GM21367 (cell line): ENCODE results near the gene BAHCC1.

Source experiments
- ATAC-seq: cut with Tn5 transposase; IDR thresholded peaks from one replicate; pipeline ENCODE4 v1.9.1; 2021; ENCODE audit not compliant: unreplicated experiment

The BAHCC1 gene

GRCh38 chr17:81489998-81490992, 95.0 kb downstream of the BAHCC1 start:
- ATAC-seq: no peak

- ATAC-seq: no peak
Measured at GRCh38 chr17:81491181-81491581, 95.9 kb downstream of the BAHCC1 start.

GRCh38 chr17:81491761-81492160, 96.5 kb downstream of the BAHCC1 start:
- no peak for ATAC-seq

GRCh38 chr17:81492202-81492601, 96.9 kb downstream of the BAHCC1 start:
- ATAC-seq: no peak

- ATAC-seq: no peak
Measured at GRCh38 chr17:81492706-81493105, 97.4 kb downstream of the BAHCC1 start.

- ATAC-seq: no peak
Measured at GRCh38 chr17:81493198-81494038, 98.2 kb downstream of the BAHCC1 start.

- no peak for ATAC-seq
Measured at GRCh38 chr17:81494626-81495377, 99.5 kb downstream of the BAHCC1 start.

GRCh38 chr17:81498953-81499600, 103.8 kb downstream of the BAHCC1 start:
- no peak for ATAC-seq

- ATAC-seq: no peak
Measured at GRCh38 chr17:81499601-81499970, 104.3 kb downstream of the BAHCC1 start.

GRCh38 chr17:81500047-81500446, 104.8 kb downstream of the BAHCC1 start:
- no peak for ATAC-seq

- ATAC-seq: no peak
Measured at GRCh38 chr17:81502471-81503017, 107.3 kb downstream of the BAHCC1 start.

GRCh38 chr17:81503619-81504018, 108.4 kb downstream of the BAHCC1 start:
- no peak for ATAC-seq

- ATAC-seq: no peak
Measured at GRCh38 chr17:81508639-81509206, 113.5 kb downstream of the BAHCC1 start.

GRCh38 chr17:81509207-81509971, 114.1 kb downstream of the BAHCC1 start:
- ATAC-seq: no peak

GRCh38 chr17:81509972-81510784, 114.9 kb downstream of the BAHCC1 start:
- ATAC-seq: no peak

GRCh38 chr17:81510785-81511553, 115.7 kb downstream of the BAHCC1 start:
- no peak for ATAC-seq

- no peak for ATAC-seq
Measured at GRCh38 chr17:81511554-81511803, 116.2 kb downstream of the BAHCC1 start.
